Measurements from ENCODE around the gene SPNS1. TPM values are rescaled to one million over a fixed set of nuclear protein-coding genes. Genes with fewer than 3 reads are reported as not detected.
A peak's percentile ranks its signal among the peaks of the same experiment; 100 is the strongest.
"Not testable (repeated sequence)": the region's sequence is repeated elsewhere in the genome, so short reads cannot be mapped to it uniquely, and the experiment has no call there.

Gene SPNS1
- total RNA-seq: 10 to 100 TPM; 38.1 to 45.0 TPM
- polyA plus RNA-seq: 10 to 100 TPM; 12.7 to 29.7 (median 24.9) TPM
- 1.5 to 8.7 (median 3.5) reads per million in 6 experiments for total RNA-seq

GRCh38 chr16:28974437-28975157 is at the start of gene SPNS1:
SPNS1 (plus strand) TSS chr16:28974778; CDS start chr16:28975152, 374 bp downstream.
- POLR2A ChIA-PET: interaction anchor here (0.7 to 6.2 kb wide), 14 partner anchors 11 to 152 kb away, joined by 3 to 118 read pairs (median 5); partner anchors contain the start of genes ATXN2L, LAT, NFATC2IP and RABEP2
- peaks cover 0 to 2% (median 0%) of the 10 kb centered on the region in 5 donors for H3K27me3 Mint-ChIP-seq
- no peaks in the 10 kb centered on the region for H3K9me3 Mint-ChIP-seq
- peak; percentile 82 to 95 (median 90) for DNase-seq
- H3K4me3 Mint-ChIP-seq: peak within 1 kb of the TSS; percentile 97 to 99 (median 98)
- peak; percentile 95 for ATAC-seq
- H3K36me3 Mint-ChIP-seq: peaks cover 0 to 22% (median 0%) of the 10 kb centered on the region in 3 donors
- peaks cover 21 to 44% (median 42%) of the 10 kb centered on the region in 4 donors for H3K4me1 Mint-ChIP-seq
- peak within 1 kb of the TSS; percentile 93 to 99 (median 98) for H3K27ac Mint-ChIP-seq

GRCh38 chr16:28925386-28926228 is 49.0 kb upstream of the SPNS1 start:
- DNase-seq (peak; percentile 59 to 92 (median 80)), ATAC-seq (peak; percentile 71 to 73)
- Mint-ChIP-seq H3K27me3 (no peaks in the 10 kb centered on the region), H3K27ac (peak overlapping the region; percentile 95 to 99 (median 98)), H3K36me3 (peaks cover 0 to 16% (median 0%) of the 10 kb centered on the region in 3 donors), H3K4me3 (peak overlapping the region; percentile 85 to 98 (median 95)), H3K4me1 (peaks cover 21 to 37% (median 29%) of the 10 kb centered on the region in 4 donors), H3K9me3 (no peaks in the 10 kb centered on the region)
- POLR2A ChIA-PET: interaction anchor here (0.7 to 3.5 kb wide), 18 partner anchors 9 to 103 kb away, joined by 3 to 26 read pairs (median 6); partner anchors contain the start of genes ATXN2L, NFATC2IP, SH2B1 and SPNS1

- POLR2A ChIA-PET: interaction anchor here (0.7 to 2.9 kb wide), 7 partner anchors 10 to 82 kb away, joined by 3 to 26 read pairs (median 6); partner anchors contain the start of genes SH2B1 and TUFM
These were observed 48.3 kb upstream of the SPNS1 start for GRCh38 chr16:28926284-28926683.

GRCh38 chr16:28927815-28928214 is 46.8 kb upstream of the SPNS1 start:
- peaks cover 23 to 50% (median 35%) of the 10 kb centered on the region in 4 donors for H3K4me1 Mint-ChIP-seq
- peaks cover 0 to 5% (median 0%) of the 10 kb centered on the region in 3 donors for H3K36me3 Mint-ChIP-seq
- no peak overlapping the region for H3K4me3 Mint-ChIP-seq
- POLR2A ChIA-PET: interaction anchor here (0.6 to 2.0 kb wide), 7 partner anchors 8 to 1630 kb away, joined by 3 to 8 read pairs (median 4); partner anchors contain the start of gene ATP2A1
- no peaks in the 10 kb centered on the region for H3K9me3 Mint-ChIP-seq
- H3K27ac Mint-ChIP-seq: peak overlapping the region in 5 of 10 donors; percentile 33 to 82 (median 61)
- ATAC-seq (no peak), DNase-seq (no peak)
- H3K27me3 Mint-ChIP-seq: no peaks in the 10 kb centered on the region

More at GRCh38 chr16:28926284-28926683, 48.3 kb upstream of the SPNS1 start:
- Mint-ChIP-seq H3K36me3 (peaks cover 0 to 12% (median 0%) of the 10 kb centered on the region in 3 donors), H3K27ac (peak overlapping the region; percentile 95 to 99 (median 98)), H3K4me1 (peaks cover 23 to 41% (median 35%) of the 10 kb centered on the region in 4 donors), H3K4me3 (peak overlapping the region; percentile 85 to 98 (median 95))
- not testable (repeated sequence) for H3K9me3 Mint-ChIP-seq, H3K27me3 Mint-ChIP-seq, ATAC-seq, DNase-seq

- Mint-ChIP-seq H3K27ac (peak overlapping the region; percentile 81 to 94 (median 87)), H3K4me3 (peak overlapping the region in 3 of 10 donors; percentile 33 to 58 (median 36)), H3K27me3 (no peaks in the 10 kb centered on the region), H3K4me1 (peaks cover 19 to 52% (median 23%) of the 10 kb centered on the region in 4 donors), H3K9me3 (no peaks in the 10 kb centered on the region), H3K36me3 (no peaks in the 10 kb centered on the region)
- no peak for DNase-seq
- ATAC-seq: no peak
- POLR2A ChIA-PET: interaction anchor here (0.6 to 1.0 kb wide), 3 partner anchors 10 to 21 kb away, joined by 3 to 5 read pairs (median 4); no protein-coding TSS in a partner anchor
These were observed 44.4 kb upstream of the SPNS1 start for GRCh38 chr16:28930203-28930602.

- H3K27ac Mint-ChIP-seq: peak overlapping the region; percentile 81 to 94 (median 87)
- H3K27me3 Mint-ChIP-seq: no peaks in the 10 kb centered on the region
- H3K36me3 Mint-ChIP-seq: no peaks in the 10 kb centered on the region
- H3K4me3 Mint-ChIP-seq: peak overlapping the region in 6 of 10 donors; percentile 28 to 52 (median 41)
- no peaks in the 10 kb centered on the region for H3K9me3 Mint-ChIP-seq
- DNase-seq (peak in 2 of 10 donors; percentile 5 to 41), ATAC-seq (peak; percentile 45 to 55)
- peaks cover 17 to 55% (median 26%) of the 10 kb centered on the region in 4 donors for H3K4me1 Mint-ChIP-seq
- POLR2A ChIA-PET: interaction anchor here (1.0 kb wide), 1 partner anchor 12 kb away, joined by 3 read pairs; no protein-coding TSS in a partner anchor
These were observed 43.9 kb upstream of the SPNS1 start for GRCh38 chr16:28930652-28931051.

- ATAC-seq: no peak
- H3K4me3 Mint-ChIP-seq: peak within 1 kb of the TSS in 7 of 10 donors; percentile 28 to 82 (median 46)
- H3K27ac Mint-ChIP-seq: peak within 1 kb of the TSS; percentile 81 to 94 (median 87)
- H3K36me3 Mint-ChIP-seq: no peaks in the 10 kb centered on the region
- no peaks in the 10 kb centered on the region for H3K27me3 Mint-ChIP-seq
- DNase-seq: no peak
- peaks cover 21 to 55% (median 31%) of the 10 kb centered on the region in 4 donors for H3K4me1 Mint-ChIP-seq
- no peaks in the 10 kb centered on the region for H3K9me3 Mint-ChIP-seq
- POLR2A ChIA-PET: interaction anchor here (0.7 to 2.3 kb wide), 4 partner anchors 9 to 1654 kb away, joined by 3 to 8 read pairs (median 6); no protein-coding TSS in a partner anchor
These were observed 42.8 kb upstream of the SPNS1 start, which contains the start of gene CD19 for GRCh38 chr16:28931801-28932225. CD19 (plus strand) TSS chr16:28931971; CDS start chr16:28932001, 30 bp downstream.

GRCh38 chr16:28932339-28933141 is 42.0 kb upstream of the SPNS1 start:
- Mint-ChIP-seq H3K27me3 (no peaks in the 10 kb centered on the region), H3K4me1 (peaks cover 21 to 58% (median 32%) of the 10 kb centered on the region in 4 donors), H3K36me3 (no peaks in the 10 kb centered on the region), H3K9me3 (no peaks in the 10 kb centered on the region), H3K4me3 (peak overlapping the region in 3 of 10 donors; percentile 41 to 82 (median 48)), H3K27ac (peak overlapping the region in 7 of 10 donors; percentile 8 to 93 (median 75))
- no peak for ATAC-seq
- no peak for DNase-seq
- POLR2A ChIA-PET: interaction anchor here (1.3 to 2.3 kb wide), 3 partner anchors 9 to 13 kb away, joined by 3 to 8 read pairs (median 8); no protein-coding TSS in a partner anchor

- Mint-ChIP-seq H3K9me3 (no peaks in the 10 kb centered on the region), H3K36me3 (no peaks in the 10 kb centered on the region), H3K4me3 (peak overlapping the region in 1 of 10 donors; percentile 82), H3K4me1 (peaks cover 21 to 56% (median 33%) of the 10 kb centered on the region in 4 donors), H3K27ac (peak overlapping the region in 2 of 10 donors; percentile 75 to 83), H3K27me3 (no peaks in the 10 kb centered on the region)
- POLR2A ChIA-PET: interaction anchor here (0.6 to 2.3 kb wide), 3 partner anchors 10 to 443 kb away, joined by 3 to 8 read pairs (median 8); no protein-coding TSS in a partner anchor
- ATAC-seq (no peak), DNase-seq (no peak)
These were observed 41.4 kb upstream of the SPNS1 start for GRCh38 chr16:28933171-28933570.

- no peak for ATAC-seq
- DNase-seq: no peak
- peaks cover 23 to 51% (median 32%) of the 10 kb centered on the region in 4 donors for H3K4me1 Mint-ChIP-seq
- no peaks in the 10 kb centered on the region for H3K27me3 Mint-ChIP-seq
- POLR2A ChIA-PET: interaction anchor here (0.6 kb wide), 1 partner anchor 8 kb away, joined by 4 read pairs; no protein-coding TSS in a partner anchor
- no peaks in the 10 kb centered on the region for H3K9me3 Mint-ChIP-seq
- H3K4me3 Mint-ChIP-seq: peak overlapping the region in 3 of 10 donors; percentile 2 to 36 (median 18)
- H3K36me3 Mint-ChIP-seq: no peaks in the 10 kb centered on the region
- peak overlapping the region in 4 of 10 donors; percentile 45 to 72 (median 58) for H3K27ac Mint-ChIP-seq
These were observed 39.2 kb upstream of the SPNS1 start for GRCh38 chr16:28935346-28935745.
